Prostate gland (tissue), 2 donors: ENCODE data around the gene CEP128. TPM values are rescaled to one million over a fixed set of nuclear protein-coding genes. Genes with fewer than 3 reads are reported as not detected.

Source experiments
- DNase-seq: peaks from one replicate; pipeline ENCODE4 v3.0.0-alpha.2; 2019; ENCODE audit warnings: low spot score
- H3K27ac ChIP-seq, 2 donors: fragments of 200-600 bp; sonication (generic); 2 replicates each; pipeline ENCODE4 v1.5.1; 2017 to 2019
- H3K27me3 ChIP-seq: fragments of 200-600 bp; sonication (generic); replicated peaks from 2 replicates; pipeline ENCODE4 v1.5.1; 2019; ENCODE audit not compliant: insufficient read depth
- H3K36me3 ChIP-seq, 2 donors: fragments of 200-600 bp; sonication (generic); 1 replicate in 1 of 2; 2 replicates in 1 of 2; pipeline versions ENCODE4 v1.5.1 to v1.8.1; 2017 to 2019
- H3K4me1 ChIP-seq: fragments of 200-600 bp; sonication (generic); replicated peaks from 2 replicates; pipeline ENCODE4 v1.5.1; 2019
- H3K4me3 ChIP-seq, 2 donors: fragments of 200-600 bp; sonication (generic); 2 replicates each; pipeline ENCODE4 v1.5.1; 2017 to 2019
- H3K9me3 ChIP-seq: fragments of 200-600 bp; sonication (generic); 2 replicates; pipeline ENCODE4 v1.5.1; 2017
- CTCF ChIP-seq, 4 experiments: fragments of 200-600 bp in 2 of 4; fragments of 450-650 bp in 2 of 4; sonication (generic) in 2 of 4; IDR thresholded peaks; 1 replicate in 3 of 4; 2 replicates in 1 of 4; pipeline ENCODE4 v1.5.1; 2016 to 2019; ENCODE audit warnings: antibody characterized with exemption in 4 of 4, mild to moderate bottlenecking in 2 of 4, moderate library complexity in 2 of 4
- POLR2A ChIP-seq: fragments of 450-650 bp; IDR thresholded peaks from one replicate; pipeline ENCODE4 v1.6.1; 2016; ENCODE audit warnings: antibody characterized with exemption, mild to moderate bottlenecking
- POLR2AphosphoS5 ChIP-seq: sonication (generic); formaldehyde crosslinking; IDR thresholded peaks from one replicate; pipeline ENCODE4 v1.6.1; 2017; ENCODE audit warnings: antibody characterized with exemption
- whole genome bisulfite sequencing: methylation state at CpG from one replicate; pipeline ENCODE4 v1.1.5; 2018; 5-methylcytosine and 5-hydroxymethylcytosine counted together
- intact Hi-C: fragments of 100-400 bp; cut with DNase I; formaldehyde crosslinking; loops from one replicate; pipeline ENCODE4 v1.14.2; 2022
- total RNA-seq, 2 donors: library from RNA; depleted of rRNA; stranded (reverse); fragments of >200 nt; gene quantifications; one replicate each; pipeline ENCODE4 v1.1.0, GENCODE V29; 2016

The CEP128 gene
- total RNA-seq, 2 donors from 2014 or later = 6.4 to 7.3 TPM

- TF ChIP-seq POLR2A = no peak
- TF ChIP-seq CTCF (IDR thresholded peaks at IDR 0.05) = no peak
- no peak for DNase-seq
- WGBS = 43% methylated on average over 3 of the region's 3 CpGs
Measured at GRCh38 chr14:80570930-80571298, 370.6 kb downstream of the CEP128 start.

GRCh38 chr14:80567905-80568536 is 373.5 kb downstream of the CEP128 start:
- intact Hi-C loops = no loop called here
- no peaks in the 10 kb centered on the region for H3K9me3 ChIP-seq
- no peak for DNase-seq
- no peaks in the 10 kb centered on the region for H3K27me3 ChIP-seq
- TF ChIP-seq CTCF (IDR thresholded peaks at IDR 0.05) (no peak), POLR2AphosphoS5 (no peak), POLR2A (no peak)
- no peaks in the 10 kb centered on the region for H3K4me1 ChIP-seq
- no peak overlapping the region for H3K27ac ChIP-seq
- no peaks in the 10 kb centered on the region for H3K36me3 ChIP-seq
- H3K4me3 ChIP-seq = no peak overlapping the region
- 90% methylated on average over 6 of the region's 6 CpGs for WGBS

More at GRCh38 chr14:80570930-80571298, 370.6 kb downstream of the CEP128 start:
- no peaks in the 10 kb centered on the region for H3K4me1 ChIP-seq
- intact Hi-C loops = no loop called here
- no peak overlapping the region for H3K4me3 ChIP-seq
- H3K27me3 ChIP-seq = no peaks in the 10 kb centered on the region
- no peaks in the 10 kb centered on the region for H3K9me3 ChIP-seq
- H3K36me3 ChIP-seq = no peaks in the 10 kb centered on the region
- H3K27ac ChIP-seq = no peak overlapping the region

GRCh38 chr14:80565001-80565400 is 376.5 kb downstream of the CEP128 start:
- no peaks in the 10 kb centered on the region for H3K27me3 ChIP-seq
- H3K4me3 ChIP-seq = no peak overlapping the region
- no peaks in the 10 kb centered on the region for H3K9me3 ChIP-seq
- TF ChIP-seq CTCF (IDR thresholded peaks at IDR 0.05) (no peak), POLR2AphosphoS5 (no peak), POLR2A (no peak)
- H3K27ac ChIP-seq = no peak overlapping the region
- H3K4me1 ChIP-seq = no peaks in the 10 kb centered on the region
- no peaks in the 10 kb centered on the region for H3K36me3 ChIP-seq
- intact Hi-C loops = no loop called here
- 82% methylated on average over 5 of the region's 5 CpGs for WGBS
- DNase-seq = no peak

GRCh38 chr14:80564051-80564450 is 377.5 kb downstream of the CEP128 start:
- Histone ChIP-seq H3K36me3 (no peaks in the 10 kb centered on the region), H3K4me3 (no peak overlapping the region), H3K27me3 (no peaks in the 10 kb centered on the region), H3K27ac (no peak overlapping the region), H3K9me3 (no peaks in the 10 kb centered on the region), H3K4me1 (no peaks in the 10 kb centered on the region)
- no peak for DNase-seq
- TF ChIP-seq POLR2A = no peak
- TF ChIP-seq POLR2AphosphoS5 = no peak
- intact Hi-C loops = no loop called here

GRCh38 chr14:80560800-80561657 is 380.5 kb downstream of the CEP128 start:
- no peaks in the 10 kb centered on the region for H3K27me3 ChIP-seq
- no peak overlapping the region for H3K4me3 ChIP-seq
- no peaks in the 10 kb centered on the region for H3K9me3 ChIP-seq
- intact Hi-C loops = no loop called here
- H3K36me3 ChIP-seq = no peaks in the 10 kb centered on the region
- TF ChIP-seq POLR2A (no peak), POLR2AphosphoS5 (no peak)
- 97% methylated on average over 5 of the region's 5 CpGs for WGBS
- H3K27ac ChIP-seq = no peak overlapping the region
- no peaks in the 10 kb centered on the region for H3K4me1 ChIP-seq
- no peak for DNase-seq
